ENCODE results near the gene BDKRB1. TPM values are rescaled to one million over a fixed set of nuclear protein-coding genes. Genes with fewer than 3 reads are reported as not detected.

Gene BDKRB1
- total and polyA plus RNA-seq, 9 of the 15 experiments (the other 6 are each of a cell fraction or from before 2014, with no cell fraction given), result 0.06 to 0.23 (median 0.09) TPM; not detected in 1

- TF ChIP-seq SAP30 (IDR thresholded peaks at IDR 0.05; ENCODE audit: borderline replicate concordance, insufficient read depth, low read depth, low read length, poor library complexity, severe bottlenecking), result no peak
- TF ChIP-seq ZNF518B (CRISPR knock-in tag; IDR thresholded peaks at IDR 0.05), result no peak
- no peak for TF ChIP-seq MXD1 (CRISPR knock-in tag; IDR thresholded peaks at IDR 0.05; ENCODE audit: borderline replicate concordance, poor library complexity, severe bottlenecking)
- no peak for TF ChIP-seq KDM4B (IDR thresholded peaks at IDR 0.05; ENCODE audit: borderline replicate concordance in 2 of 2, low read depth in 1 of 2)
- no peak for TF ChIP-seq SIN3B (IDR thresholded peaks at IDR 0.05; ENCODE audit: low read depth)
- no peak for TF ChIP-seq NKRF (IDR thresholded peaks at IDR 0.05; ENCODE audit: borderline replicate concordance)
- no peak for TF ChIP-seq CEBPG (CRISPR knock-in tag; IDR thresholded peaks at IDR 0.05)
- TF ChIP-seq CEBPG (tag; conservative IDR thresholded peaks at IDR 0.05 in 1 of 2, IDR thresholded peaks at IDR 0.05 in 1 of 2), result no peak
- no peak for TF ChIP-seq LCOR (CRISPR knock-in tag; IDR thresholded peaks at IDR 0.05)
- no peak for TF ChIP-seq SUPT5H (IDR thresholded peaks at IDR 0.05)
These were observed 14.8 kb downstream of the BDKRB1 start (continued) for GRCh38 chr14:96270565-96271420.
